ENCODE measurements around the gene MTERF2.

Gene MTERF2

GRCh38 chr12:106975098-106975497 is 11.8 kb downstream of the MTERF2 start:
- no peak for TF ChIP-seq SPI1 (IDR thresholded peaks at IDR 0.05; ENCODE audit: borderline replicate concordance, low read depth)
- TF ChIP-seq, protein P1, sequence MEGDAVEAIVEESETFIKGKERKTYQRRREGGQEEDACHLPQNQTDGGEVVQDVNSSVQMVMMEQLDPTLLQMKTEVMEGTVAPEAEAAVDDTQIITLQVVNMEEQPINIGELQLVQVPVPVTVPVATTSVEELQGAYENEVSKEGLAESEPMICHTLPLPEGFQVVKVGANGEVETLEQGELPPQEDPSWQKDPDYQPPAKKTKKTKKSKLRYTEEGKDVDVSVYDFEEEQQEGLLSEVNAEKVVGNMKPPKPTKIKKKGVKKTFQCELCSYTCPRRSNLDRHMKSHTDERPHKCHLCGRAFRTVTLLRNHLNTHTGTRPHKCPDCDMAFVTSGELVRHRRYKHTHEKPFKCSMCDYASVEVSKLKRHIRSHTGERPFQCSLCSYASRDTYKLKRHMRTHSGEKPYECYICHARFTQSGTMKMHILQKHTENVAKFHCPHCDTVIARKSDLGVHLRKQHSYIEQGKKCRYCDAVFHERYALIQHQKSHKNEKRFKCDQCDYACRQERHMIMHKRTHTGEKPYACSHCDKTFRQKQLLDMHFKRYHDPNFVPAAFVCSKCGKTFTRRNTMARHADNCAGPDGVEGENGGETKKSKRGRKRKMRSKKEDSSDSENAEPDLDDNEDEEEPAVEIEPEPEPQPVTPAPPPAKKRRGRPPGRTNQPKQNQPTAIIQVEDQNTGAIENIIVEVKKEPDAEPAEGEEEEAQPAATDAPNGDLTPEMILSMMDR (IDR thresholded peaks at IDR 0.05; ENCODE audit: insufficient read depth, low read length): no peak
- TF ChIP-seq GABPA (IDR thresholded peaks at IDR 0.05; ENCODE audit: low read depth): no peak
- TF ChIP-seq REST (IDR thresholded peaks at IDR 0.05; ENCODE audit: insufficient replicate concordance, low read depth): no peak
- TF ChIP-seq POLR2AphosphoS5 (IDR thresholded peaks at IDR 0.05; ENCODE audit: low read depth): no peak
- no peak overlapping the region for H3K4me3 ChIP-seq (replicated peaks; ENCODE audit: insufficient read depth, low read length)
- DNase-seq (ENCODE audit: low read depth in 1 of 2, low spot score in 1 of 2): no peak
- H3K27ac ChIP-seq (replicated peaks): no peak overlapping the region
- peaks cover 5% of the 10 kb centered on the region for H3K27me3 ChIP-seq (ENCODE audit: insufficient read depth, poor library complexity, severe bottlenecking)

DNA sequence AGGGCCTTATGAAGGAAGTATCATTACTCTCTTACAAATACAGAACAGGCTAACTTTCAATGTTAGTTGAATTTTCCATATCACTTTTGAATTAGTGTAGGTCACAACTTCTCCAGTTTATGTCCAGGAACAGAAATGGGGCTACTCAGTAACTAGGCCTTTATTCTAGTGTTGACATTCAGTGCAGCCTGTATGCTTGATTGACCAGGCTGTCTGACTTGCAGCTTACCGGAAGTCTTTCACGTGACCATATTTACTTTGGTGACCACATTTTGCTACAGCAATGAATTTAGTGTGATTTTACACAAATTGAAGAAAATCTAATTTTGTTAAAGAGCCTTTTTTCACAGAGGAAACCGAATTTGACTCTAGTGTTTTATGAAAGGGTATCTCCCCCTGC is 12.4 kb downstream of the MTERF2 start:
- no peak for DNase-seq (ENCODE audit: low read depth in 1 of 2, low spot score in 1 of 2)
- TF ChIP-seq SPI1 (IDR thresholded peaks at IDR 0.05; ENCODE audit: borderline replicate concordance, low read depth) (no peak), POLR2AphosphoS5 (IDR thresholded peaks at IDR 0.05; ENCODE audit: low read depth) (no peak), GABPA (IDR thresholded peaks at IDR 0.05; ENCODE audit: low read depth) (no peak), REST (IDR thresholded peaks at IDR 0.05; ENCODE audit: insufficient replicate concordance, low read depth) (no peak)
- TF ChIP-seq, protein P1 (IDR thresholded peaks at IDR 0.05; ENCODE audit: insufficient read depth, low read length): no peak
- Histone ChIP-seq H3K27ac (replicated peaks) (no peak overlapping the region), H3K27me3 (ENCODE audit: insufficient read depth, poor library complexity, severe bottlenecking) (peaks cover 5% of the 10 kb centered on the region), H3K4me3 (replicated peaks; ENCODE audit: insufficient read depth, low read length) (no peak overlapping the region)

DNA sequence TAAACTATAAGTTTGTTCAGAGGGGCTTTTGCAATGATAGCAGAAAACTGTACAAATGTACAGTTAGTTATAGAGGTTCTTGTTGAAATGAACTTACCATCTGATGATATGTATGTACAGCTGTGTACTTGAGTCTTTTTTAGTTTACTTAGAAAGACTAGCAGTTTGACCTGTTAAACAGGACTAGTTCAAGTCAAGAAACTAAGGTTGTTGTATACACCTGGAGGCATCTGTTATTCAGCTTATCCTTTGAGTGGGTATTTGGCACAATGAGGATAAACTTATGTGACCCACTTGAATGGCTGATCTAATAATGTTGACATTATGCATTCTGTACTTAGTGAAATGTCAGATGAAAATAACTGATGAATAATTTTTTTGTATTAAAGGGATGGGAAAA is 13.4 kb downstream of the MTERF2 start:
- Histone ChIP-seq H3K27ac (replicated peaks) (no peak overlapping the region), H3K27me3 (ENCODE audit: insufficient read depth, poor library complexity, severe bottlenecking) (peaks cover 5% of the 10 kb centered on the region), H3K4me3 (replicated peaks; ENCODE audit: insufficient read depth, low read length) (no peak overlapping the region)
- TF ChIP-seq GABPA (IDR thresholded peaks at IDR 0.05; ENCODE audit: low read depth) (no peak), SPI1 (IDR thresholded peaks at IDR 0.05; ENCODE audit: borderline replicate concordance, low read depth) (no peak), REST (IDR thresholded peaks at IDR 0.05; ENCODE audit: insufficient replicate concordance, low read depth) (no peak), POLR2AphosphoS5 (IDR thresholded peaks at IDR 0.05; ENCODE audit: low read depth) (no peak)
- TF ChIP-seq, protein P1 (IDR thresholded peaks at IDR 0.05; ENCODE audit: insufficient read depth, low read length): no peak
- DNase-seq (ENCODE audit: low read depth in 1 of 2, low spot score in 1 of 2): no peak
